COLO668 (cell line): Measurements from ENCODE around the gene BPIFA1.

Source experiments
- DNase-seq: peaks from one replicate; lab custom pipeline; 2025; ENCODE audit not compliant: unreplicated experiment; lab: John Stamatoyannopoulos, UW

Gene BPIFA1

GRCh38 chr20:33235696-33236095 lies at the start of gene BPIFA1:
Gene BPIFA1 (plus strand): TSS chr20:33235996. CDS start chr20:33237712, 1,716 bp downstream.
- DNase-seq: no peak

GRCh38 chr20:33187491-33187890 lies 48.3 kb upstream of the BPIFA1 start:
- no peak for DNase-seq

- no peak for DNase-seq
Observed at GRCh38 chr20:33188421-33188820, 47.4 kb upstream of the BPIFA1 start.

GRCh38 chr20:33191484-33191883 lies 44.3 kb upstream of the BPIFA1 start:
- DNase-seq: no peak

- DNase-seq: no peak
Observed at GRCh38 chr20:33191955-33192354, 43.8 kb upstream of the BPIFA1 start.

- DNase-seq: no peak
Observed at GRCh38 chr20:33192912-33193501, 42.8 kb upstream of the BPIFA1 start.

GRCh38 chr20:33199026-33199425 lies 36.8 kb upstream of the BPIFA1 start:
- no peak for DNase-seq

GRCh38 chr20:33202451-33202850 lies 33.3 kb upstream of the BPIFA1 start:
- no peak for DNase-seq

GRCh38 chr20:33203444-33203843 lies 32.4 kb upstream of the BPIFA1 start:
- DNase-seq: no peak

- DNase-seq: no peak
Observed at GRCh38 chr20:33209789-33210188, 26.0 kb upstream of the BPIFA1 start.

- no peak for DNase-seq
Observed at GRCh38 chr20:33210371-33210770, 25.4 kb upstream of the BPIFA1 start.

GRCh38 chr20:33211817-33212424 lies 23.9 kb upstream of the BPIFA1 start:
- peak; percentile 48 for DNase-seq

- DNase-seq: no peak
Observed at GRCh38 chr20:33217052-33217451, 18.7 kb upstream of the BPIFA1 start, which contains the start of gene BPIFA3. Gene BPIFA3 (plus strand): TSS chr20:33217352. CDS start chr20:33217537, 185 bp downstream.

- no peak for DNase-seq
Observed at GRCh38 chr20:33224399-33224798, 11.4 kb upstream of the BPIFA1 start.

GRCh38 chr20:33229843-33230242 lies 6.0 kb upstream of the BPIFA1 start:
- DNase-seq: no peak

- DNase-seq: no peak
Observed at GRCh38 chr20:33231237-33231636, 4.6 kb upstream of the BPIFA1 start.

- no peak for DNase-seq
Observed at GRCh38 chr20:33232486-33233072, 3.2 kb upstream of the BPIFA1 start.

- DNase-seq: no peak
Observed at GRCh38 chr20:33233129-33233774, 2.5 kb upstream of the BPIFA1 start.

- DNase-seq: no peak
Observed at GRCh38 chr20:33234050-33234449, 1.7 kb upstream of the BPIFA1 start.

GRCh38 chr20:33236351-33236750 lies 555 bp downstream of the BPIFA1 start:
- DNase-seq: no peak

- no peak for DNase-seq
Observed at GRCh38 chr20:33237989-33238388, 2.2 kb downstream of the BPIFA1 start.

GRCh38 chr20:33239418-33239817 lies 3.6 kb downstream of the BPIFA1 start:
- no peak for DNase-seq
